Stomach smooth muscle (tissue), 2 donors: ENCODE results near the gene KLHL3.

Source experiments
- H3K27ac ChIP-seq: one replicate; pipeline ENCODE4 v1.7.0; 2013; ENCODE audit warnings: mild to moderate bottlenecking, low read length, inconsistent platforms
- H3K27me3 ChIP-seq, 2 donors: one replicate each; pipeline ENCODE4 v1.7.0; 2013; ENCODE audit warnings: low read length in 2 of 2; ENCODE audit not compliant: insufficient read depth in 2 of 2, control insufficient read depth in 1 of 2
- H3K36me3 ChIP-seq, 2 donors: one replicate each; pipeline ENCODE4 v1.7.0; 2013; ENCODE audit warnings: low read length in 2 of 2; ENCODE audit not compliant: control insufficient read depth in 2 of 2, insufficient read depth in 2 of 2
- H3K4me1 ChIP-seq: one replicate; pipeline ENCODE4 v1.7.0; 2013; ENCODE audit warnings: low read length; ENCODE audit not compliant: control insufficient read depth, insufficient read depth
- H3K4me3 ChIP-seq, 2 donors: one replicate each; pipeline ENCODE4 v1.7.0; 2013; ENCODE audit warnings: low read length in 2 of 2
- H3K9ac ChIP-seq, 2 donors: one replicate each; pipeline ENCODE4 v1.7.0; 2013; ENCODE audit warnings: low read length in 2 of 2, mild to moderate bottlenecking in 1 of 2
- H3K9me3 ChIP-seq, 2 donors: one replicate each; pipeline ENCODE4 v1.7.0; 2013; ENCODE audit warnings: low read length in 2 of 2; ENCODE audit not compliant: control insufficient read depth in 2 of 2
- donor health status: healthy.
- donor health status: Pancreatic carcinoma.

Gene KLHL3

DNA sequence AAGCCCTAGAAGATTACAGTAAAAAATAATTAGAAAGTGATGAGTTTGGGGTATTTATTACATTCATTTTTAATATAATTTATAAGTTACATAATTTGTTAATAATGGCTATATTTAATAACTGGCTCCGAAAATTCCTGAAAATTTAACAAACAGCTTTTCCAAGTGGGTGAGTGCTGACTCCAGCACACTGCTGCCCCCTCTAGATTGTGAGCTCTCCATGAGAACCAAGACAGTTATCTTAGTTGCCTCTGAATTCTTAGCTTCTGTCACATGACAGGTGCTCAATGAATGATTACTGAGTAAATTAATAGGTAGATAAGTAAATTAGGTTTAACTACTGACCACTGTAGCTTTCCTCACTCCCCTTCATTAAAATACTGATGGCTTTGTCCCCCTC lies 7.8 kb downstream of the KLHL3 start:
- Histone ChIP-seq H3K4me3 (no peak overlapping the region), H3K9ac (no peak overlapping the region), H3K27ac (no peak overlapping the region), H3K36me3 (no peaks in the 10 kb centered on the region), H3K9me3 (no peaks in the 10 kb centered on the region), H3K4me1 (no peaks in the 10 kb centered on the region), H3K27me3 (no peaks in the 10 kb centered on the region)

DNA sequence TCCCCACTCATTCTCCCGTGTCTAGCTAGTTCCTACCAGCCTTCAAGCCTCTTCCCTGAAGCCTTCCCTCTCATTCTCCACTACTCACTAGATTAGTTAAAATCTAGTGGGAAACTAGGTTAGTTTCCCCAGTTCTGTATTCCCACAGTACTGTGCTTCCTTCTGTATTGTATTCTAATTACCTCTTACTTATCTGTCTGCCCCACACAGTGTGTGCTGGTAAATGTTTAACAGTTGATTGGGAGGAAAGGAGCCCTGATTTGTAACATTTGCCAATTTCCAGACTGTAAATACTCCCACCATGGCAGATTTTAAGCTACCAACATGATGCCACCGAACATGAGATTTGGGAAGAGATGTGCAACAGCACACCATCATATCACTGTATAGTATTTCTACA lies 8.3 kb downstream of the KLHL3 start:
- H3K4me3 ChIP-seq, result no peak overlapping the region
- no peaks in the 10 kb centered on the region for H3K27me3 ChIP-seq
- H3K36me3 ChIP-seq, result no peaks in the 10 kb centered on the region
- H3K9ac ChIP-seq, result no peak overlapping the region
- H3K4me1 ChIP-seq, result no peaks in the 10 kb centered on the region
- no peaks in the 10 kb centered on the region for H3K9me3 ChIP-seq
- H3K27ac ChIP-seq, result no peak overlapping the region

DNA sequence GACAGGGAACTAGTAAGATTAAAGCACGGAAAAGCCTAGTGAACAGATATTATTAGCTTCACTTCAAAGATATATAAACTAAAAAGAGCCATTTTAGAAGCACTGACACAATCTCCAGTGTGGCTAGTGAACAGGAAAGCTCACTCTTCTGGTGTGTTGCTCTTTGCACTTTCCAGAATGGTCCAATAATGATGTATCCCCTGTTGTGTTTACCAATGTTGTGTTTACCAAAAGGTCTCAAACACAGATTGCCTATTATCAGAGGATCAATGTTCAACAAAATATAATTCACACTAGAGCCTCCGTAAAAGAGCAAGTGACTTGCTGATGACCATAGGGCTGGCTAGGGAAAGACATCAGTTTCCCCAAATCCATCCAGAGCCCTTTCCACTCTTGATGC lies 11.6 kb downstream of the KLHL3 start:
- no peak overlapping the region for H3K4me3 ChIP-seq
- H3K9ac ChIP-seq, result no peak overlapping the region
- H3K27ac ChIP-seq, result no peak overlapping the region
- no peaks in the 10 kb centered on the region for H3K36me3 ChIP-seq
- H3K9me3 ChIP-seq, result no peaks in the 10 kb centered on the region
- no peaks in the 10 kb centered on the region for H3K27me3 ChIP-seq
- H3K4me1 ChIP-seq, result no peaks in the 10 kb centered on the region

- Histone ChIP-seq H3K9me3 (peaks cover 0 to 2% of the 10 kb centered on the region in 2 donors), H3K27me3 (no peaks in the 10 kb centered on the region), H3K4me1 (no peaks in the 10 kb centered on the region), H3K27ac (no peak overlapping the region), H3K36me3 (no peaks in the 10 kb centered on the region), H3K4me3 (no peak overlapping the region), H3K9ac (no peak overlapping the region)
Observed at GRCh38 chr5:137718611-137719010, 17.3 kb downstream of the KLHL3 start.

DNA sequence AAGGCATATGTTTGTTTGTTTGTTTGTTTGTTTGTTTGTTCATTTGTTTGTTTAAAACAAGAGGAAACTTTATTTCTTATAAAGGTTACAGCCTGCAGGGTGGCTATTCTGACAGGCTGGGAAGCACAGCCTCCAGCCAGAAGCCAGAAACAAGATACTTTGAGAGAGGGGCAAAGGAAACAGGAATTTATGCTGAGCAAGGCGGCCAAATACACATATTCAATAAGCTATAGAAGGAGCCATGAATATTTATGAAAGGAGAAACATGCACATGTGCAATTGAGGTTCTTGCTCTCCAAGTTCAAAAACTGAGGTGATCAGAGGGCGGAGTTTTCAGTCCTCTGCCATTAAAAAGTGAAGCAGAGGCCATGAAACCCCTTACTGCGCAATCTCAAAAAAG lies 19.6 kb downstream of the KLHL3 start:
- peaks cover 3 to 5% of the 10 kb centered on the region in 2 donors for H3K9me3 ChIP-seq
- no peak overlapping the region for H3K9ac ChIP-seq
- H3K4me1 ChIP-seq, result no peaks in the 10 kb centered on the region
- H3K36me3 ChIP-seq, result no peaks in the 10 kb centered on the region
- no peak overlapping the region for H3K4me3 ChIP-seq
- no peak overlapping the region for H3K27ac ChIP-seq
- no peaks in the 10 kb centered on the region for H3K27me3 ChIP-seq

- H3K4me3 ChIP-seq, result no peak overlapping the region
- peaks cover 3 to 5% of the 10 kb centered on the region in 2 donors for H3K9me3 ChIP-seq
- no peaks in the 10 kb centered on the region for H3K4me1 ChIP-seq
- no peak overlapping the region for H3K9ac ChIP-seq
- H3K27me3 ChIP-seq, result no peaks in the 10 kb centered on the region
- no peaks in the 10 kb centered on the region for H3K36me3 ChIP-seq
- H3K27ac ChIP-seq, result no peak overlapping the region
Observed at GRCh38 chr5:137715456-137715855, 20.4 kb downstream of the KLHL3 start.

DNA sequence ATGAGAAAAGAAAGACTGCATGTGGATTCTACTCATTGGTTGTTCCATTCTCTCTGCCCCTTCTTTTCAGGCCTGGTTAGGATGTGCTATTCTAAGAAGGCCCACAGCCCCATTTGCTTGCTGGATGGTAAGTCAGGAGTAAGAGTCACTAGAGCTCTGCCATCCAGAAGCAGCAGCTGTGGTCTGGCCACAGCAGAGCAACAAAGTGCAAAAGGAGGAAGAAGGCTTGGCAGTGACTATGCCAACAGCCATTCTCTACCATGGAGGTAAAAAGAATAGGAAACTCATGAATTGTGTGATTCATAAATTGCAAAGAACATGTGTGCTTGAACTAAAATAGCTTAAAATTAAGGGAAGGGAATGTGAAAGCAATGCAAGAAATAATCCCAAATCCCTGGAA lies 20.9 kb downstream of the KLHL3 start:
- Histone ChIP-seq H3K9me3 (peaks cover 3 to 5% of the 10 kb centered on the region in 2 donors), H3K27ac (no peak overlapping the region), H3K36me3 (no peaks in the 10 kb centered on the region), H3K4me1 (no peaks in the 10 kb centered on the region), H3K4me3 (no peak overlapping the region), H3K27me3 (no peaks in the 10 kb centered on the region), H3K9ac (no peak overlapping the region)

DNA sequence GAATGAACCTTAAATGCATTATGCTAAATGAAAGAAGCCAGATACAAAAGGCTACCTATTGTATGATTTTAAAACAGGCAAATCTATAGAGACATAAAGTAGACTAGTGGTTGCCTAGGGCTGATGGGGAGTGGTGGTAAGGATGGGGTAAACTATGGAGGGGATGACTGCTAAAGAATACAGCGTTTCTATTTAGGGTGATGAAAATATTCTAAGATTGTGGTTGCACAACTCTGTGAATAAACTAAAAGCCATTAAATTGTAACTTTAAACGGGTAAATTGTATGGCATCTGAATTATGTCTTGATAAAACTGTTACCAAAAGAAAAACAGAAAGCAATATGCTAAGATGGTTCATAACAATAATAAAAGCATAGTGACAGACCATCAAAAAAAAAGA lies 21.4 kb downstream of the KLHL3 start:
- H3K27me3 ChIP-seq, result no peaks in the 10 kb centered on the region
- no peak overlapping the region for H3K9ac ChIP-seq
- no peaks in the 10 kb centered on the region for H3K4me1 ChIP-seq
- H3K27ac ChIP-seq, result no peak overlapping the region
- peaks cover 3 to 5% of the 10 kb centered on the region in 2 donors for H3K9me3 ChIP-seq
- H3K4me3 ChIP-seq, result no peak overlapping the region
- no peaks in the 10 kb centered on the region for H3K36me3 ChIP-seq

DNA sequence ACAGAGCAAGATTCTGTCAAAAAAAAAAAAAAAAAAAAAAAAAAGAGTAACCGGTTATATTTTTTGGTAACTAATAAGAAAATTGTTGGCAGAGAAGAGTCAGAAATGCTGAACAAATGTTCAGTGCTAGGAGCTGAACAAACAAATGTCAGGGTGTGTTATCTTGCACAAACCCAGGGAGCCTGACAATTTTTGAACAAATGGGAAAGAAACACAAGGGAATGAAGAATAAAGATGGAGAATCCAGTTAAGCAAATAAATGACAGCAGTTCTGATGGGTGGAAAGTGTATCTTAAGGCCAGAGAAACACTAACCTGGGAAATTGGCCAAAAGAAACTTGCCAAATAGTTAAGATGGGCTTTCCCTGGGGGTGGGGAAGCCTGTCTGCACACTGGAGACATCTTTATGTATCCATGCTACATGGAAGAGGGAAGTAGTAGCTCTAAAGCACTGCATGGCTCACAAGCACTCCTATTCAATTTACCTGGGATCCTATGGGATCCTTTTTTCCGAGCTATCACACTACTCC lies 23.7 kb downstream of the KLHL3 start:
- Histone ChIP-seq H3K9ac (no peak overlapping the region), H3K9me3 (peaks cover 3 to 5% of the 10 kb centered on the region in 2 donors), H3K36me3 (no peaks in the 10 kb centered on the region), H3K27ac (no peak overlapping the region), H3K27me3 (no peaks in the 10 kb centered on the region), H3K4me3 (no peak overlapping the region), H3K4me1 (no peaks in the 10 kb centered on the region)

DNA sequence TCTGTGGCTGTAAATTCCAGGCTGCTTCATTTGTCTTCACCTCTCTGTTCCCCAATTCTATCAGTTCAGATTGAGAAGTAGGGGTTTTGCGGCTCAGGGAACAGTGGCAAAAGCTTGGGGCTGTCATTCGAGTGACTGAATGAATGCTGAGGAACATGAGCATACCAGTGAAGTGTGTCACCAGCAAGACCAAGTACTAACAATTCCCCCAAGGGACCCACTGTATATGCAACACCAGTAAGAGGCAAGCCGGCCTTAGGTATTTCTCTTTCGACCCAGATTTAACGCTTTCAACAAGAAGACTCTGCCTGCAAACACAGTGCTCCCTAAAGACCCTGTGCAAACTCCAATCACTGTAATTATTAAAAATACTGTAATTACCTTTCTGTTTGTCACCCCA lies 25.8 kb downstream of the KLHL3 start:
- Histone ChIP-seq H3K36me3 (no peaks in the 10 kb centered on the region), H3K27me3 (no peaks in the 10 kb centered on the region), H3K9me3 (peaks cover 3 to 5% of the 10 kb centered on the region in 2 donors), H3K9ac (no peak overlapping the region), H3K27ac (no peak overlapping the region), H3K4me3 (no peak overlapping the region), H3K4me1 (no peaks in the 10 kb centered on the region)

- Histone ChIP-seq H3K4me1 (no peaks in the 10 kb centered on the region), H3K36me3 (no peaks in the 10 kb centered on the region), H3K9ac (no peak overlapping the region), H3K9me3 (peaks cover 2 to 3% of the 10 kb centered on the region in 2 donors), H3K27me3 (no peaks in the 10 kb centered on the region), H3K27ac (no peak overlapping the region), H3K4me3 (no peak overlapping the region)
Observed at GRCh38 chr5:137708796-137709559, 26.9 kb downstream of the KLHL3 start.
